PFSK-1 (cell line): ENCODE data around the gene TSPAN32.

Experiments used
- FOXP2 ChIP-seq: optimal IDR thresholded peaks from 2 replicates; pipeline ENCODE3; 2011; ENCODE audit warnings: borderline replicate concordance, control low read depth, inconsistent platforms; ENCODE audit not compliant: insufficient read depth; ENCODE audit errors: extremely low read length, extremely low read depth
- POLR2AphosphoS5 ChIP-seq: IDR thresholded peaks from 2 replicates; pipeline ENCODE4 v1.6.1; 2012; ENCODE audit warnings: low read depth, mild to moderate bottlenecking, control low read depth, low read length, moderate library complexity
- REST ChIP-seq, 2 experiments: IDR thresholded peaks; 2 replicates each; pipeline versions ENCODE4 v1.6.1 to v1.8.0; 2011 to 2012; ENCODE audit warnings: low read depth in 2 of 2, low read length in 2 of 2, control low read depth in 1 of 2, inconsistent platforms in 1 of 2, mild to moderate bottlenecking in 1 of 2, moderate library complexity in 1 of 2; ENCODE audit not compliant: insufficient read depth in 1 of 2
- SIN3A ChIP-seq: IDR thresholded peaks from 2 replicates; pipeline ENCODE4 v1.6.1; 2012; ENCODE audit warnings: mild to moderate bottlenecking, low read length, moderate library complexity, borderline replicate concordance; ENCODE audit not compliant: insufficient read depth
- TAF1 ChIP-seq: IDR thresholded peaks from 2 replicates; pipeline ENCODE4 v1.6.1; 2012; ENCODE audit warnings: low read length, control low read depth, borderline replicate concordance; ENCODE audit not compliant: insufficient read depth

The TSPAN32 gene

GRCh38 chr11:2296913-2297622 is 4.7 kb upstream of the TSPAN32 start:
- TF ChIP-seq TAF1 (no peak), SIN3A (no peak), FOXP2 (no peak), POLR2AphosphoS5 (no peak), REST (IDR thresholded peaks at IDR 0.05; ENCODE audit: insufficient read depth in 1 of 2, low read depth in 2 of 2, low read length in 2 of 2) (no peak)

GRCh38 chr11:2297623-2298030 is 4.2 kb upstream of the TSPAN32 start:
- no peak for TF ChIP-seq POLR2AphosphoS5
- TF ChIP-seq FOXP2: no peak
- TF ChIP-seq TAF1: no peak
- no peak for TF ChIP-seq REST (IDR thresholded peaks at IDR 0.05; ENCODE audit: insufficient read depth in 1 of 2, low read depth in 2 of 2, low read length in 2 of 2)
- TF ChIP-seq SIN3A: no peak

GRCh38 chr11:2298131-2298794 is 3.5 kb upstream of the TSPAN32 start:
- no peak for TF ChIP-seq REST (IDR thresholded peaks at IDR 0.05; ENCODE audit: insufficient read depth in 1 of 2, low read depth in 2 of 2, low read length in 2 of 2)
- no peak for TF ChIP-seq SIN3A
- TF ChIP-seq TAF1: no peak
- no peak for TF ChIP-seq FOXP2
- TF ChIP-seq POLR2AphosphoS5: no peak

GRCh38 chr11:2298795-2299761 is 2.7 kb upstream of the TSPAN32 start:
- no peak for TF ChIP-seq SIN3A
- TF ChIP-seq FOXP2: no peak
- no peak for TF ChIP-seq POLR2AphosphoS5
- no peak for TF ChIP-seq REST (IDR thresholded peaks at IDR 0.05; ENCODE audit: insufficient read depth in 1 of 2, low read depth in 2 of 2, low read length in 2 of 2)
- TF ChIP-seq TAF1: no peak
